RWPE2 (cell line): Measurements from ENCODE around the gene DOCK10.

Experiments
- ATAC-seq: fragments of 200-7000 bp; cut with Tn5 transposase; 3 replicates; pipeline ENCODE4 v1.9.1; 2021; ENCODE audit warnings: low read depth
- DNase-seq: peaks from one replicate; pipeline ENCODE4 v3.0.0-alpha.2; 2020; ENCODE audit warnings: low spot score
- H3K27ac ChIP-seq: fragments of 450-650 bp; 2 replicates; pipeline ENCODE4 v1.5.1; 2017; ENCODE audit warnings: mild to moderate bottlenecking; ENCODE audit not compliant: poor library complexity, severe bottlenecking
- H3K27me3 ChIP-seq: fragments of 250-450 bp; sonication (Bioruptor Pico); 2 replicates; pipeline ENCODE4 v1.5.1; 2021; ENCODE audit warnings: mild to moderate bottlenecking, moderate library complexity; ENCODE audit not compliant: insufficient read depth, poor library complexity, severe bottlenecking
- H3K36me3 ChIP-seq: fragments of 250-450 bp; sonication (Bioruptor Pico); 2 replicates; pipeline ENCODE4 v1.5.1; 2020; ENCODE audit warnings: low read depth, mild to moderate bottlenecking, moderate library complexity
- H3K4me1 ChIP-seq: fragments of 250-450 bp; sonication (Bioruptor Pico); 2 replicates; pipeline ENCODE4 v1.5.1; 2021; ENCODE audit warnings: mild to moderate bottlenecking, moderate library complexity; ENCODE audit not compliant: insufficient read depth, poor library complexity, severe bottlenecking
- H3K4me3 ChIP-seq: fragments of 250-450 bp; sonication (Bioruptor Pico); 2 replicates; pipeline ENCODE4 v1.5.1; 2021; ENCODE audit warnings: mild to moderate bottlenecking, moderate library complexity; ENCODE audit not compliant: severe bottlenecking
- H3K9me3 ChIP-seq: fragments of 250-450 bp; sonication (Bioruptor Pico); 2 replicates; pipeline ENCODE4 v1.5.1; 2021; ENCODE audit warnings: mild to moderate bottlenecking, moderate library complexity; ENCODE audit not compliant: severe bottlenecking
- TF ChIP-seq, protein P1 (sequence below): fragments of 450-650 bp; IDR thresholded peaks from one replicate; pipeline ENCODE4 v1.5.1; 2017; ENCODE audit warnings: mild to moderate bottlenecking, moderate library complexity; ENCODE audit not compliant: poor library complexity, severe bottlenecking

The DOCK10 gene

DNA sequence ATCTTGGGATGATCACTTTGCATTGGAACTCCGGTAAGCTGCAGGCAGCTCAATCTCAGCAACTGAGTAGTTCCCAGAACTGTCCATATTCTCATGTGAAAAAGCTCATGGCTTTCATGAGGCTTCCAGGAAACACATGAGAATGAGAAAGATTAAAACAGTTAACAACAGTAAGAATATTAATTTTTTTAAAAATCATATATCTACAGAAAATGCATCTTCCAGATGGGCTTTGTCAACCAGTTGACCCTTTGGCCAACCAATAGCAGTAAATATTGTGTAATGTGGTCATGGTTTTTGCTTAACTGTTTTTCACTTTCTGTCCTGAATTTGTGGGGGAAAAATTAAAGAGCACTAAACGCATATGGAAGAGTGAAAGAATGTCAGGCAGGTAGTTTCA lies 194.9 kb downstream of the DOCK10 start:
- Histone ChIP-seq H3K4me3 (no peak overlapping the region), H3K4me1 (peaks cover 6% of the 10 kb centered on the region), H3K36me3 (no peaks in the 10 kb centered on the region), H3K27me3 (no peaks in the 10 kb centered on the region), H3K9me3 (no peaks in the 10 kb centered on the region), H3K27ac (no peak overlapping the region)
- TF ChIP-seq, protein P1, sequence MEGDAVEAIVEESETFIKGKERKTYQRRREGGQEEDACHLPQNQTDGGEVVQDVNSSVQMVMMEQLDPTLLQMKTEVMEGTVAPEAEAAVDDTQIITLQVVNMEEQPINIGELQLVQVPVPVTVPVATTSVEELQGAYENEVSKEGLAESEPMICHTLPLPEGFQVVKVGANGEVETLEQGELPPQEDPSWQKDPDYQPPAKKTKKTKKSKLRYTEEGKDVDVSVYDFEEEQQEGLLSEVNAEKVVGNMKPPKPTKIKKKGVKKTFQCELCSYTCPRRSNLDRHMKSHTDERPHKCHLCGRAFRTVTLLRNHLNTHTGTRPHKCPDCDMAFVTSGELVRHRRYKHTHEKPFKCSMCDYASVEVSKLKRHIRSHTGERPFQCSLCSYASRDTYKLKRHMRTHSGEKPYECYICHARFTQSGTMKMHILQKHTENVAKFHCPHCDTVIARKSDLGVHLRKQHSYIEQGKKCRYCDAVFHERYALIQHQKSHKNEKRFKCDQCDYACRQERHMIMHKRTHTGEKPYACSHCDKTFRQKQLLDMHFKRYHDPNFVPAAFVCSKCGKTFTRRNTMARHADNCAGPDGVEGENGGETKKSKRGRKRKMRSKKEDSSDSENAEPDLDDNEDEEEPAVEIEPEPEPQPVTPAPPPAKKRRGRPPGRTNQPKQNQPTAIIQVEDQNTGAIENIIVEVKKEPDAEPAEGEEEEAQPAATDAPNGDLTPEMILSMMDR = no peak
- DNase-seq (no peak), ATAC-seq (no peak)

DNA sequence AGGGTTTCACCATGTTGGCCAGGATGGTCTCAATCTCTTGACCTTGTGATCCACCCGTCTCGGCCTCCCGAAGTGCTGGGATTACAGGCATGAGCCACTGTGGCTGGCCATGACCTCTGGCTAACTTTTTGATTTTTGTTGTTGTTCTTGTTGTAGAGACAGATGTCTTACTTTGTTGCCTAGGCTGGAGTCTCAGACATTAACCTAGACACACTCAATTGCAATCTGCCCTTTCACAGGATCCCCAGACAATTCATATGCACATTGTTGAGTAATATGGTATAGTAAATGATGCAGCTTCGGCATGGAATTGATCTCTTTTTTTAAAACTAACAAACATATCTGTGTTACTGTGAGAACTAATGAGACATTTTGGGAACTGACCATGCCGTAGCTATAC lies 195.6 kb downstream of the DOCK10 start:
- ATAC-seq (no peak), DNase-seq (no peak)
- Histone ChIP-seq H3K27ac (no peak overlapping the region), H3K4me3 (no peak overlapping the region), H3K27me3 (no peaks in the 10 kb centered on the region), H3K4me1 (peaks cover 6% of the 10 kb centered on the region), H3K9me3 (no peaks in the 10 kb centered on the region), H3K36me3 (no peaks in the 10 kb centered on the region)
- TF ChIP-seq, protein P1 = no peak

DNA sequence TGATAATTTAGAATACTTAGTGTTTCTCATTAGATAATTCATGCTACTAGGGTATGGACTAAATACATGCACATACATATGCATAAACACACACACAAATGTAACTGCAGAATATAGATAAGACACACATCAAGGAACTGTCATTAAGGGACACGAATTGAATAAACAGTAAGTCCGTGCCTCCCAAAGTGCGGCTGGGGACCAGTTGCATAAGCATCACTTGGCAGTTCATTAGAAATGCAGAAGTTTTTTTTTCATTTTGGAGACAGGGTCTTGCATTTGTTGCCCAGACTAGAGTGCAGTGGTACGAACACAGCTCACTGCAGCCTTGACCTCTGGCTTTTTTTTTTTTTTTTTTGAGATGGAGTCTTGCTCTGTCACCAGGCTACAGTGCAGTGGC lies 196.1 kb downstream of the DOCK10 start:
- H3K9me3 ChIP-seq = no peaks in the 10 kb centered on the region
- no peak overlapping the region for H3K27ac ChIP-seq
- ATAC-seq (no peak), DNase-seq (no peak)
- no peaks in the 10 kb centered on the region for H3K27me3 ChIP-seq
- H3K4me3 ChIP-seq = no peak overlapping the region
- H3K36me3 ChIP-seq = no peaks in the 10 kb centered on the region
- TF ChIP-seq, protein P1 = no peak
- peaks cover 6% of the 10 kb centered on the region for H3K4me1 ChIP-seq

- no peaks in the 10 kb centered on the region for H3K27me3 ChIP-seq
- no peaks in the 10 kb centered on the region for H3K36me3 ChIP-seq
- H3K9me3 ChIP-seq = no peaks in the 10 kb centered on the region
- H3K4me1 ChIP-seq = peaks cover 4% of the 10 kb centered on the region
- TF ChIP-seq, protein P1 = no peak
- H3K4me3 ChIP-seq = no peak overlapping the region
- ATAC-seq (0 out of 3 replicates have a peak, but pooled peaks have one; percentile 41), DNase-seq (no peak)
- H3K27ac ChIP-seq = no peak overlapping the region
Measured at GRCh38 chr2:224843141-224843540, 199.1 kb downstream of the DOCK10 start.

- no peak overlapping the region for H3K4me3 ChIP-seq
Measured at GRCh38 chr2:224841910-224842309, 200.4 kb downstream of the DOCK10 start.

More at GRCh38 chr2:224841910-224842309, 200.4 kb downstream of the DOCK10 start:
- H3K27ac ChIP-seq = no peak overlapping the region
- H3K4me1 ChIP-seq = peaks cover 16% of the 10 kb centered on the region
- H3K36me3 ChIP-seq = no peaks in the 10 kb centered on the region
- no peak for ATAC-seq
- no peaks in the 10 kb centered on the region for H3K9me3 ChIP-seq
- H3K27me3 ChIP-seq = no peaks in the 10 kb centered on the region
- no peak for DNase-seq
- TF ChIP-seq, protein P1 = no peak
